CD14-positive monocyte (primary cell): ENCODE results near the gene NRXN3. TPM values are rescaled to one million over a fixed set of nuclear protein-coding genes. Genes with fewer than 3 reads are reported as not detected.

ENCODE experiments used
- DNase-seq, 3 donors: peaks; one replicate each; pipeline ENCODE4 v3.0.0-alpha.2; 2011 to 2022
- H2AFZ ChIP-seq: 2 replicates; pipeline ENCODE4 v1.6.0; 2012; ENCODE audit warnings: mild to moderate bottlenecking, low read depth, low read length, inconsistent platforms; ENCODE audit not compliant: insufficient read depth, poor library complexity, severe bottlenecking
- H3K27ac ChIP-seq, 2 donors: 1 replicate in 1 of 2; 2 replicates in 1 of 2; pipeline ENCODE4 v1.5.1; 2012 to 2013; ENCODE audit warnings: low read length in 2 of 2, control low read depth in 1 of 2, inconsistent platforms in 1 of 2, low read depth in 1 of 2, mild to moderate bottlenecking in 1 of 2
- H3K27me3 ChIP-seq, 2 donors: one replicate each; pipeline versions ENCODE4 v1.6.0 to v1.6.1; 2011 to 2013; ENCODE audit warnings: low read length in 2 of 2; ENCODE audit not compliant: control insufficient read depth in 2 of 2, insufficient read depth in 2 of 2
- H3K36me3 ChIP-seq, 2 donors: replicated peaks in 1 of 2; 1 replicate in 1 of 2; 2 replicates in 1 of 2; pipeline versions ENCODE4 v1.5.1 to v1.6.1; 2012 to 2013; ENCODE audit warnings: low read length in 2 of 2, control low read depth in 1 of 2, inconsistent platforms in 1 of 2, mild to moderate bottlenecking in 1 of 2; ENCODE audit not compliant: insufficient read depth in 2 of 2, control insufficient read depth in 1 of 2
- H3K4me1 ChIP-seq, 2 donors: 1 replicate in 1 of 2; 2 replicates in 1 of 2; pipeline versions ENCODE4 v1.5.1 to v1.6.1; 2012 to 2013; ENCODE audit warnings: low read length in 2 of 2, control low read depth in 1 of 2, inconsistent platforms in 1 of 2, mild to moderate bottlenecking in 1 of 2, moderate library complexity in 1 of 2; ENCODE audit not compliant: insufficient read depth in 2 of 2, control insufficient read depth in 1 of 2
- H3K4me2 ChIP-seq: replicated peaks from 2 replicates; pipeline ENCODE3; 2012; ENCODE audit warnings: low read length, moderate library complexity, mild to moderate bottlenecking; ENCODE audit not compliant: poor library complexity, severe bottlenecking; ENCODE audit errors: extremely low read depth
- H3K4me3 ChIP-seq, 3 experiments: fragments of 200-600 bp in 1 of 3; sonication (generic) in 1 of 3; replicated peaks in 1 of 3; 1 replicate in 2 of 3; 2 replicates in 1 of 3; pipeline ENCODE4 v1.5.1; 2011 to 2013; ENCODE audit warnings: low read length in 3 of 3, mild to moderate bottlenecking in 3 of 3, control low read depth in 2 of 3, low read depth in 2 of 3, inconsistent platforms in 1 of 3, moderate library complexity in 1 of 3
- H3K79me2 ChIP-seq: 2 replicates; pipeline ENCODE4 v1.6.0; 2012; ENCODE audit warnings: mild to moderate bottlenecking, control low read depth, inconsistent platforms, low read length, moderate library complexity; ENCODE audit not compliant: insufficient read depth
- H3K9ac ChIP-seq: 2 replicates; pipeline ENCODE4 v1.6.0; 2017; ENCODE audit warnings: low read length, mild to moderate bottlenecking; ENCODE audit not compliant: insufficient read depth, poor library complexity, severe bottlenecking
- H3K9me3 ChIP-seq, 2 donors: replicated peaks in 1 of 2; 1 replicate in 1 of 2; 2 replicates in 1 of 2; pipeline versions ENCODE4 v1.5.1 to v1.6.1; 2012 to 2013; ENCODE audit warnings: low read length in 2 of 2, control low read depth in 1 of 2; ENCODE audit not compliant: control insufficient read depth in 1 of 2, insufficient read depth in 1 of 2
- H4K20me1 ChIP-seq: 2 replicates; pipeline ENCODE4 v1.6.0; 2012; ENCODE audit warnings: mild to moderate bottlenecking, low read length, control low read depth, moderate library complexity; ENCODE audit not compliant: insufficient read depth
- H3K27ac Mint-ChIP-seq, 7 donors: one replicate each; pipeline ENCODE4 v1.8.0; 2020; ENCODE audit warnings: mild to moderate bottlenecking in 7 of 7, mixed read lengths in 7 of 7, moderate library complexity in 6 of 7, inconsistent platforms in 2 of 7
- H3K27me3 Mint-ChIP-seq, 3 donors: one replicate each; pipeline ENCODE4 v1.8.0; 2021 to 2022; ENCODE audit warnings: low read depth in 3 of 3, mild to moderate bottlenecking in 3 of 3, mixed read lengths in 3 of 3, moderate library complexity in 3 of 3, inconsistent platforms in 1 of 3
- H3K36me3 Mint-ChIP-seq, 2 donors: one replicate each; pipeline ENCODE4 v1.8.0; 2020; ENCODE audit warnings: mixed read lengths in 2 of 2, inconsistent platforms in 1 of 2, mild to moderate bottlenecking in 1 of 2
- H3K4me1 Mint-ChIP-seq: one replicate; pipeline ENCODE4 v1.8.0; 2020; ENCODE audit warnings: mild to moderate bottlenecking, mixed read lengths
- H3K4me3 Mint-ChIP-seq, 2 donors: one replicate each; pipeline ENCODE4 v1.8.0; 2020; ENCODE audit warnings: mild to moderate bottlenecking in 2 of 2, mixed read lengths in 2 of 2, moderate library complexity in 1 of 2
- H3K9me3 Mint-ChIP-seq, 7 donors: one replicate each; pipeline ENCODE4 v1.8.0; 2020 to 2022; ENCODE audit warnings: mixed read lengths in 7 of 7, mild to moderate bottlenecking in 6 of 7, moderate library complexity in 6 of 7, inconsistent platforms in 2 of 7
- WGBS: methylation state at CpG from one replicate; pipeline ENCODE4 v1.1.5; 2013; ENCODE audit warnings: missing lambda C conversion rate; ENCODE audit not compliant: insufficient coverage; 5-methylcytosine and 5-hydroxymethylcytosine counted together
- intact Hi-C, 2 donors: fragments of 100-400 bp; cut with micrococcal nuclease; formaldehyde crosslinking; loops; one replicate each; pipeline versions ENCODE4 v1.15.0 to v1.15.1; 2023
- polyA plus RNA-seq, 3 donors: library from polyadenylated mRNA; depleted of rRNA in 1 of 3; unstranded in 2 of 3; stranded (reverse) in 1 of 3; fragments of 300-500 nt in 2 of 3; fragments of >200 nt in 1 of 3; fragmentation: Illumina TruSeq in 2 of 3; gene quantifications; 1 replicate in 2 of 3; 2 replicates in 1 of 3; pipeline ENCODE4 v1.2.3, GENCODE V29; 2012 to 2021
- TF ChIP-seq, protein P1 (sequence below): fragments of 200-600 bp; IDR thresholded peaks from one replicate; pipeline ENCODE4 v1.8.0; 2022; ENCODE audit warnings: antibody characterized with exemption, mild to moderate bottlenecking

The NRXN3 gene
- polyA plus RNA-seq, 3 donors: not detected

DNA sequence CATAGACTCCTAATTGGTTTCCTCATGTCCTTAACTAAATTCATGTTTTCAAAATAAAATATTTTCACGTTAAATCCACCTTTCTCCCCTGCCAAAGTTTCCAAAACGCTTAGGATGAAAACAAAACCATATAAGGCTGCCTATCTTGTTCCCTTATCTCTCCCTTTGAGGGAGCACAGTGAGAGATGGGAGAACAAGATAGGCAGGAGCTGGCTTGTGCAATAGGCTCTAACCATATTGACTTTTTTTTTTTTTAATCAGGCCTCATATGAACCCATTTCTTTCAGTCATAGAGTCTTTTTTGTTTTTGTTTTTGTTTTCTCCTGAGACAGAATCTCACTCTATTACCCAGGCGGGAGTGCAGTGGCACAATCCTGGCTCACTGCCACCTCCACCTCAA, 184.9 kb downstream of the NRXN3 start:
- H3K4me1 Mint-ChIP-seq: no peaks in the 10 kb centered on the region

DNA sequence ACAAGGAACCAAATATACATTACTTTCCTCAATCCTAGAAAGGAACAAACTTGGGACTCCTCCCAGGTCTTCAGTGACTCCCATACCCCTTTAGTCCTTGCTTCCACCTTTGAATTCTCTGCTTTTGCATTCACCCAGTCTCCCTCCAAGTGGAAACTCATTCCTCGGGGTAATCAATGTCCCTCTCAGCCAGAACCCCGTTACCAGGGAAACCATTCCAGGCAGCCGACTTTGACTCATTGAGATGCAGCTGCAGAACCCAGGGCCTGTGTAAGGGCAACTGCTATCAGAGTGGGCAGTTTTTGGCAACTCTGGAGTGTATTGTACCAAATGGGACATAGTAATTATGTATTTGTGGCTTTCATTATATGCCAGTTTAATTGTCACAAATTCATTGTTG, 186.2 kb downstream of the NRXN3 start:
- Histone ChIP-seq H3K4me1 (no peaks in the 10 kb centered on the region), H3K9ac (no peak overlapping the region), H2AFZ (no peak overlapping the region), H3K27me3 (no peaks in the 10 kb centered on the region), H3K9me3 (no peaks in the 10 kb centered on the region), H3K79me2 (no peaks in the 10 kb centered on the region), H4K20me1 (no peaks in the 10 kb centered on the region), H3K4me2 (no peak overlapping the region), H3K27ac (no peak overlapping the region), H3K36me3 (no peaks in the 10 kb centered on the region), H3K4me3 (no peak overlapping the region)
- WGBS: no CpG with 5 or more reads among the region's 3 CpGs
- TF ChIP-seq, protein P1, sequence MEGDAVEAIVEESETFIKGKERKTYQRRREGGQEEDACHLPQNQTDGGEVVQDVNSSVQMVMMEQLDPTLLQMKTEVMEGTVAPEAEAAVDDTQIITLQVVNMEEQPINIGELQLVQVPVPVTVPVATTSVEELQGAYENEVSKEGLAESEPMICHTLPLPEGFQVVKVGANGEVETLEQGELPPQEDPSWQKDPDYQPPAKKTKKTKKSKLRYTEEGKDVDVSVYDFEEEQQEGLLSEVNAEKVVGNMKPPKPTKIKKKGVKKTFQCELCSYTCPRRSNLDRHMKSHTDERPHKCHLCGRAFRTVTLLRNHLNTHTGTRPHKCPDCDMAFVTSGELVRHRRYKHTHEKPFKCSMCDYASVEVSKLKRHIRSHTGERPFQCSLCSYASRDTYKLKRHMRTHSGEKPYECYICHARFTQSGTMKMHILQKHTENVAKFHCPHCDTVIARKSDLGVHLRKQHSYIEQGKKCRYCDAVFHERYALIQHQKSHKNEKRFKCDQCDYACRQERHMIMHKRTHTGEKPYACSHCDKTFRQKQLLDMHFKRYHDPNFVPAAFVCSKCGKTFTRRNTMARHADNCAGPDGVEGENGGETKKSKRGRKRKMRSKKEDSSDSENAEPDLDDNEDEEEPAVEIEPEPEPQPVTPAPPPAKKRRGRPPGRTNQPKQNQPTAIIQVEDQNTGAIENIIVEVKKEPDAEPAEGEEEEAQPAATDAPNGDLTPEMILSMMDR: no peak
- Mint-ChIP-seq H3K9me3 (peaks cover 0 to 3% (median 0%) of the 10 kb centered on the region in 7 donors), H3K4me3 (no peak overlapping the region), H3K4me1 (no peaks in the 10 kb centered on the region), H3K27me3 (peaks cover 0 to 4% (median 0%) of the 10 kb centered on the region in 3 donors), H3K27ac (no peak overlapping the region), H3K36me3 (no peaks in the 10 kb centered on the region)
- intact Hi-C loops: no loop called here
- DNase-seq: no peak

More for the DNA sequence above, 184.9 kb downstream of the NRXN3 start:
- no peaks in the 10 kb centered on the region for H3K36me3 ChIP-seq
- H3K4me2 ChIP-seq: no peak overlapping the region
- intact Hi-C loops: no loop called here
- no peak overlapping the region for H3K4me3 ChIP-seq
- no peak overlapping the region for H3K9ac ChIP-seq
- no peaks in the 10 kb centered on the region for H3K4me1 ChIP-seq
- no peak overlapping the region for H2AFZ ChIP-seq
- no CpG with 5 or more reads among the region's 3 CpGs for WGBS
- H3K9me3 Mint-ChIP-seq: peaks cover 0 to 3% (median 2%) of the 10 kb centered on the region in 7 donors
- no peak overlapping the region for H3K27ac ChIP-seq
- no peak for DNase-seq
- H3K27me3 ChIP-seq: no peaks in the 10 kb centered on the region
- no peak overlapping the region for H3K4me3 Mint-ChIP-seq
- H4K20me1 ChIP-seq: no peaks in the 10 kb centered on the region
- no peak overlapping the region for H3K27ac Mint-ChIP-seq
- TF ChIP-seq, protein P1: no peak
- H3K79me2 ChIP-seq: no peaks in the 10 kb centered on the region
- no peaks in the 10 kb centered on the region for H3K36me3 Mint-ChIP-seq
- H3K27me3 Mint-ChIP-seq: peaks cover 0 to 4% (median 0%) of the 10 kb centered on the region in 3 donors
- no peaks in the 10 kb centered on the region for H3K9me3 ChIP-seq
